GM23338 (cell line): Measurements from ENCODE around the gene PRR14. TPM values are rescaled to one million over a fixed set of nuclear protein-coding genes. Genes with fewer than 3 reads are reported as not detected.
A peak's percentile ranks its signal among the peaks of the same experiment; 100 is the strongest.

Experiments used
- ATAC-seq: fragments of 200-7000 bp; cut with Tn5 transposase; 3 replicates; pipeline ENCODE4 v1.9.1; 2020
- DNase-seq: peaks from one replicate; pipeline ENCODE4 v3.0.0-alpha.2; 2015; ENCODE audit warnings: low spot score
- H2AFZ ChIP-seq: fragments of 200-600 bp; sonication (generic); 2 replicates; pipeline ENCODE4 v1.8.0; 2016; ENCODE audit warnings: antibody characterized with exemption, mild to moderate bottlenecking, moderate library complexity
- H3F3A ChIP-seq: fragments of 200-600 bp; sonication (generic); replicated peaks from 2 replicates; pipeline ENCODE4 v1.8.0; 2017; ENCODE audit warnings: antibody characterized with exemption, mixed run types, low read depth
- H3K27ac ChIP-seq: fragments of 200-600 bp; sonication (generic); 2 replicates; pipeline ENCODE4 v1.6.1; 2016; ENCODE audit warnings: low read depth
- H3K27me3 ChIP-seq: fragments of 200-600 bp; sonication (generic); 2 replicates; pipeline ENCODE4 v1.8.0; 2016; ENCODE audit warnings: mild to moderate bottlenecking, mixed run types, moderate library complexity; ENCODE audit not compliant: insufficient read depth
- H3K36me3 ChIP-seq: fragments of 200-600 bp; sonication (generic); 2 replicates; pipeline ENCODE4 v1.8.0; 2016; ENCODE audit warnings: mild to moderate bottlenecking; ENCODE audit not compliant: insufficient read depth
- H3K4me1 ChIP-seq: fragments of 200-600 bp; sonication (generic); 2 replicates; pipeline ENCODE4 v1.8.0; 2016; ENCODE audit warnings: mild to moderate bottlenecking, moderate library complexity; ENCODE audit not compliant: insufficient read depth
- H3K4me2 ChIP-seq: fragments of 200-600 bp; sonication (generic); 2 replicates; pipeline ENCODE4 v1.7.1; 2017; ENCODE audit warnings: mixed run types
- H3K4me3 ChIP-seq: fragments of 200-600 bp; sonication (generic); 2 replicates; pipeline ENCODE4 v1.6.1; 2016; ENCODE audit warnings: mixed run types
- H3K79me2 ChIP-seq: fragments of 200-600 bp; sonication (generic); replicated peaks from 2 replicates; pipeline ENCODE4 v1.8.0; 2017; ENCODE audit warnings: mild to moderate bottlenecking; ENCODE audit not compliant: insufficient read depth
- H3K9me2 ChIP-seq: fragments of 200-600 bp; sonication (generic); 2 replicates; pipeline ENCODE4 v1.8.0; 2017; ENCODE audit not compliant: insufficient read depth
- H4K20me1 ChIP-seq: fragments of 200-600 bp; sonication (generic); replicated peaks from 2 replicates; pipeline ENCODE4 v1.8.0; 2017; ENCODE audit warnings: mild to moderate bottlenecking; ENCODE audit not compliant: insufficient read depth
- H3K27ac Mint-ChIP-seq: 2 replicates; pipeline ENCODE4 v1.8.0; 2020; ENCODE audit warnings: inconsistent platforms, mild to moderate bottlenecking, moderate library complexity, mixed read lengths
- H3K27me3 Mint-ChIP-seq: 3 replicates; pipeline ENCODE4 v1.8.0; 2022; ENCODE audit warnings: low read depth, mild to moderate bottlenecking, moderate library complexity, mixed read lengths, inconsistent platforms; ENCODE audit not compliant: insufficient read depth, poor library complexity
- H3K36me3 Mint-ChIP-seq: 3 replicates; pipeline ENCODE4 v1.8.0; 2021; ENCODE audit warnings: low read depth, mild to moderate bottlenecking, inconsistent platforms, moderate library complexity, mixed read lengths
- H3K4me1 Mint-ChIP-seq: 3 replicates; pipeline ENCODE4 v1.8.0; 2020; ENCODE audit warnings: mild to moderate bottlenecking, inconsistent platforms, mixed read lengths
- H3K4me3 Mint-ChIP-seq: 3 replicates; pipeline ENCODE4 v1.8.0; 2021; ENCODE audit warnings: moderate library complexity, mild to moderate bottlenecking, inconsistent platforms, mixed read lengths
- H3K9me3 Mint-ChIP-seq: 3 replicates; pipeline ENCODE4 v1.8.0; 2020; ENCODE audit warnings: moderate library complexity, mild to moderate bottlenecking, inconsistent platforms, mixed read lengths
- CTCF ChIP-seq, 2 experiments: fragments of 200-600 bp in 1 of 2; sonication (generic) in 1 of 2; conservative IDR thresholded peaks; 2 replicates each; pipeline versions ENCODE4 v1.5.1 to v1.6.1; 2016 to 2017; ENCODE audit warnings: antibody characterized with exemption in 2 of 2, low read depth in 2 of 2, mild to moderate bottlenecking in 2 of 2, moderate library complexity in 1 of 2
- ETS1 ChIP-seq: IDR thresholded peaks from 2 replicates; pipeline ENCODE4 v1.6.1; 2016; ENCODE audit warnings: antibody characterized with exemption
- EZH2 ChIP-seq: fragments of 200-600 bp; sonication (generic); IDR thresholded peaks from one replicate; pipeline ENCODE4 v1.8.0; 2017; ENCODE audit warnings: antibody characterized with exemption, mild to moderate bottlenecking, low read depth; ENCODE audit not compliant: unreplicated experiment
- JUNB ChIP-seq: IDR thresholded peaks from one replicate; pipeline ENCODE4 v1.6.1; 2016; ENCODE audit warnings: antibody characterized with exemption; ENCODE audit not compliant: unreplicated experiment
- NANOG ChIP-seq: IDR thresholded peaks from 2 replicates; pipeline ENCODE4 v1.6.1; 2016; ENCODE audit warnings: antibody characterized with exemption, borderline replicate concordance
- POLR2AphosphoS5 ChIP-seq: IDR thresholded peaks from 2 replicates; pipeline ENCODE4 v1.6.1; 2016; ENCODE audit warnings: antibody characterized with exemption, low read depth
- REST ChIP-seq: IDR thresholded peaks from one replicate; pipeline ENCODE4 v1.6.1; 2018; ENCODE audit warnings: antibody characterized with exemption; ENCODE audit not compliant: unreplicated experiment
- STAT1 ChIP-seq: IDR thresholded peaks from one replicate; pipeline ENCODE4 v1.6.1; 2016; ENCODE audit warnings: antibody characterized with exemption; ENCODE audit not compliant: unreplicated experiment
- ZNF462 ChIP-seq: fragments of 250-450 bp; sonication (Bioruptor Pico); IDR thresholded peaks from 2 replicates; pipeline ENCODE4 v1.5.0; 2020; ENCODE audit warnings: mild to moderate bottlenecking, moderate library complexity
- polyA plus RNA-seq: library from polyadenylated mRNA; unstranded; fragments of >200 nt; fragmentation: Nextera tagmentation; extraction: Ambion mirVana; gene quantifications from 2 replicates; pipeline ENCODE4 v1.2.1, GENCODE V29; 2016
- total RNA-seq: library from RNA; depleted of rRNA; stranded (reverse); fragments of >200 nt; shearing (Covaris generic); gene quantifications from 2 replicates; pipeline ENCODE4 v1.2.3, GENCODE V29; 2014

Gene PRR14
- total and polyA plus RNA-seq, 2 experiments from 2014 or later: 4.6 to 12.7 TPM

- TF ChIP-seq ZNF462 (CRISPR knock-in tag) (no peak), EZH2 (no peak), POLR2AphosphoS5 (no peak)
These were observed 5.6 kb downstream of the PRR14 start (continued) for GRCh38 chr16:30656388-30656787.

- no peaks in the 10 kb centered on the region; the same call in 2 of the 3 replicates for H3K9me3 Mint-ChIP-seq
- TF ChIP-seq REST: no peak
- no peak for TF ChIP-seq STAT1
- no peak for TF ChIP-seq CTCF (conservative IDR thresholded peaks at IDR 0.05; ENCODE audit: low read depth in 2 of 2)
- TF ChIP-seq NANOG: no peak
- TF ChIP-seq ETS1: no peak
- TF ChIP-seq JUNB: no peak
- peaks cover 43% of the 10 kb centered on the region for H3K27me3 ChIP-seq
- peaks cover 47% of the 10 kb centered on the region for H3K27me3 Mint-ChIP-seq
- H3K36me3 ChIP-seq: no peaks in the 10 kb centered on the region; the same call in 1 of the 2 replicates
- peak overlapping the region; percentile 92 for H3K4me2 ChIP-seq
- peak overlapping the region; percentile 62 for H3K4me3 ChIP-seq
- no peaks in the 10 kb centered on the region for H3K79me2 ChIP-seq
- peak overlapping the region; percentile 82; the same call in 1 of the 2 replicates for H2AFZ ChIP-seq
- H3K4me1 ChIP-seq: peaks cover 10% of the 10 kb centered on the region; the same call in 1 of the 2 replicates
- no peaks in the 10 kb centered on the region for H3K9me2 ChIP-seq
- peaks cover 12% of the 10 kb centered on the region for H3K36me3 Mint-ChIP-seq
- peaks cover 10% of the 10 kb centered on the region for H3K4me1 Mint-ChIP-seq
- peaks cover 24% of the 10 kb centered on the region for H4K20me1 ChIP-seq
- H3F3A ChIP-seq: peaks cover 20% of the 10 kb centered on the region
- DNase-seq (no peak), ATAC-seq (no peak)
- no peak overlapping the region for H3K27ac Mint-ChIP-seq
- no peak overlapping the region for H3K27ac ChIP-seq
- H3K4me3 Mint-ChIP-seq: peak overlapping the region; percentile 74
These were observed 6.5 kb downstream of the PRR14 start for GRCh38 chr16:30656974-30657865.
